ENCODE measurements around the gene APOLD1. TPM values are rescaled to one million over a fixed set of nuclear protein-coding genes. Genes with fewer than 3 reads are reported as not detected.

Gene APOLD1
- polyA plus RNA-seq, 1 experiment, result 7.2 TPM

GRCh38 chr12:12790956-12791355 is 5.5 kb downstream of the APOLD1 start:
- Histone ChIP-seq H3K36me3 (ENCODE audit: control insufficient read depth, insufficient read depth, low read length) (no peaks in the 10 kb centered on the region), H3K4me3 (ENCODE audit: low read depth, low read length) (no peak overlapping the region), H3K27me3 (ENCODE audit: control insufficient read depth, insufficient read depth, low read length) (no peaks in the 10 kb centered on the region)
- TF ChIP-seq CTCF (IDR thresholded peaks at IDR 0.05; ENCODE audit: insufficient read depth, low read depth, low read length), result no peak
- no peak for DNase-seq (ENCODE audit: low read depth)
- ChIA-PET POLR2A (no interaction called here), CTCF (interaction anchor here (4.6 kb wide), 1 partner anchor 192 kb away, joined by 61 read pairs; no protein-coding TSS in a partner anchor)

GRCh38 chr12:12791756-12792369 is 6.4 kb downstream of the APOLD1 start:
- CTCF ChIA-PET, result interaction anchor here (0.9 to 1.7 kb wide), 7 partner anchors 13 to 233 kb away, joined by 3 to 5 read pairs (median 4); no protein-coding TSS in a partner anchor
- Histone ChIP-seq H3K27me3 (ENCODE audit: control insufficient read depth, insufficient read depth, low read length) (no peaks in the 10 kb centered on the region), H3K4me3 (ENCODE audit: low read depth, low read length) (no peak overlapping the region), H3K36me3 (ENCODE audit: control insufficient read depth, insufficient read depth, low read length) (no peaks in the 10 kb centered on the region)
- no peak for DNase-seq (ENCODE audit: low read depth)
- TF ChIP-seq CTCF (IDR thresholded peaks at IDR 0.05; ENCODE audit: insufficient read depth, low read depth, low read length), result no peak
- POLR2A ChIA-PET, result no interaction called here

GRCh38 chr12:12792421-12792820 is 7.0 kb downstream of the APOLD1 start:
- H3K4me3 ChIP-seq (ENCODE audit: low read depth, low read length), result no peak overlapping the region
- CTCF ChIA-PET, result interaction anchor here (0.9 to 1.7 kb wide), 8 partner anchors 12 to 232 kb away, joined by 3 to 5 read pairs (median 4); no protein-coding TSS in a partner anchor
- POLR2A ChIA-PET, result no interaction called here
- DNase-seq (ENCODE audit: low read depth), result no peak
- no peaks in the 10 kb centered on the region for H3K36me3 ChIP-seq (ENCODE audit: control insufficient read depth, insufficient read depth, low read length)
- H3K27me3 ChIP-seq (ENCODE audit: control insufficient read depth, insufficient read depth, low read length), result no peaks in the 10 kb centered on the region
- TF ChIP-seq CTCF (IDR thresholded peaks at IDR 0.05; ENCODE audit: insufficient read depth, low read depth, low read length), result no peak

- DNase-seq (ENCODE audit: low read depth), result no peak
- Histone ChIP-seq H3K27me3 (ENCODE audit: control insufficient read depth, insufficient read depth, low read length) (no peaks in the 10 kb centered on the region), H3K4me3 (ENCODE audit: low read depth, low read length) (no peak overlapping the region), H3K36me3 (ENCODE audit: control insufficient read depth, insufficient read depth, low read length) (no peaks in the 10 kb centered on the region)
- TF ChIP-seq CTCF (IDR thresholded peaks at IDR 0.05; ENCODE audit: insufficient read depth, low read depth, low read length), result no peak
- ChIA-PET POLR2A (no interaction called here), CTCF (interaction anchor here (1.2 to 1.3 kb wide), 2 partner anchors 43 to 121 kb away, joined by 3 to 4 read pairs; no protein-coding TSS in a partner anchor)
These were observed 9.2 kb downstream of the APOLD1 start for GRCh38 chr12:12794686-12795085.

GRCh38 chr12:12796171-12796570 is 10.7 kb downstream of the APOLD1 start:
- no peaks in the 10 kb centered on the region for H3K27me3 ChIP-seq (ENCODE audit: control insufficient read depth, insufficient read depth, low read length)
- no peak overlapping the region for H3K4me3 ChIP-seq (ENCODE audit: low read depth, low read length)
- DNase-seq (ENCODE audit: low read depth), result no peak
- no peak for TF ChIP-seq CTCF (IDR thresholded peaks at IDR 0.05; ENCODE audit: insufficient read depth, low read depth, low read length)
- ChIA-PET CTCF (no interaction called here), POLR2A (no interaction called here)
- no peaks in the 10 kb centered on the region for H3K36me3 ChIP-seq (ENCODE audit: control insufficient read depth, insufficient read depth, low read length)

Measured in BJ (cell line).